ENCODE measurements around the gene KCNQ1OT1. TPM values are rescaled to one million over a fixed set of nuclear protein-coding genes. Genes with fewer than 3 reads are reported as not detected.

Gene KCNQ1OT1
- total RNA-seq, 1 donor from 2014 or later, result 2.3 TPM

DNA sequence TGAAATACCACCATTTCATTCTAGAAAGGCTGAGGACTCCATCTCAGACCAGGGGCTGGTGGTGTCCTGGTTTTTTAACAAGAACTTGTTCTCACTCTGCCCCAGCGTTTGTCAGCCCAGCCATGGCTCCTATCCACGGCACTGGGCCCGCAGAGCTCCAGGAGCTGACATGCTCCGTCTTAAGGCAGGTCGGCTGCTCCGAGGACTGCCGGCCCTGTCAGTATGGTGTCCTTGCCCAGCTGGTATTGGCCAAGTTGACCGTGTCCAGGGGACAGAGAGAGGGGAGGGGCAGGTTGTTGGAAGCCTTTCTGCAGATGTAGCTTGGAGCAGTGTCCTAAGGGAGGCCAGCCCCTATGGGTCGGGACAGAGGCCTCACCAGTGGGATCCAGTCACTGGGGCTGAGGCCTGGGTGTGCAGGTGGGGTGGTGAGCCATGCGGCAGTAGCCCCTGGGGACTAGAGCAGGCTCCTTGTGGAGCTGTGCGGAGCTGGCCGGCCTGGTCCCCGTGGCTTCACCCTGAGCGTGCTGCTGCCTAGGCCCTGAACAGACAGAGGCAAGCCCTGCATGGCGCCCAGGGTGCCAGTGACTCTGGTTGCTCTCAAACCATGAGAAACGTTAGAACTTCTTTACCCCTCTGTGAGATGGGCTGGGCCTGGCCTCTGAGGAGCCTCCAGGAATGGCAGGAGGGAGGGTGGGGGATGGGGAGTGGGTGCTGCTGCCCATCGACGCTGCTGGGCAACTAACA is 39.9 kb upstream of the KCNQ1OT1 start:
- Histone ChIP-seq H3K9me3 (ENCODE audit: low read depth) (no peaks in the 10 kb centered on the region), H4K20me1 (ENCODE audit: low read depth) (no peaks in the 10 kb centered on the region), H3K27ac (no peak overlapping the region), H3K4me3 (no peak overlapping the region), H3K4me2 (no peak overlapping the region), H3K79me2 (ENCODE audit: low read depth) (no peaks in the 10 kb centered on the region), H3K36me3 (no peaks in the 10 kb centered on the region), H2AFZ (replicated peaks) (no peak overlapping the region), H3K4me1 (no peaks in the 10 kb centered on the region), H3F3A (ENCODE audit: low read depth) (no peaks in the 10 kb centered on the region), H3K9ac (no peak overlapping the region), H3K27me3 (peaks cover 4% of the 10 kb centered on the region)
- Mint-ChIP-seq H3K9me3 (no peaks in the 10 kb centered on the region), H3K4me3 (no peak overlapping the region), H3K36me3 (no peaks in the 10 kb centered on the region), H3K27ac (no peak overlapping the region), H3K4me1 (peaks cover 11% of the 10 kb centered on the region), H3K27me3 (ENCODE audit: insufficient read depth, low read depth) (peaks cover 6% of the 10 kb centered on the region)
- no peak for TF ChIP-seq EZH2 (IDR thresholded peaks at IDR 0.05)
- DNase-seq (ENCODE audit: low spot score), result no peak

- peaks cover 15% of the 10 kb centered on the region for H3K4me1 Mint-ChIP-seq
- TF ChIP-seq EZH2 (IDR thresholded peaks at IDR 0.05) (no peak), EZH2phosphoT487 (IDR thresholded peaks at IDR 0.05) (no peak), CTCF (IDR thresholded peaks at IDR 0.05) (no peak)
- no peaks in the 10 kb centered on the region for H3K79me2 ChIP-seq (ENCODE audit: low read depth)
- no peak overlapping the region for H3K4me2 ChIP-seq
- H2AFZ ChIP-seq (replicated peaks), result no peak overlapping the region
- H3K4me3 Mint-ChIP-seq, result no peak overlapping the region
- no peaks in the 10 kb centered on the region for H3F3A ChIP-seq (ENCODE audit: low read depth)
- H3K27ac Mint-ChIP-seq, result no peak overlapping the region
- H3K27me3 Mint-ChIP-seq (ENCODE audit: insufficient read depth, low read depth), result peaks cover 11% of the 10 kb centered on the region
- no peaks in the 10 kb centered on the region for H3K4me1 ChIP-seq
- H3K9ac ChIP-seq, result no peak overlapping the region
- no peaks in the 10 kb centered on the region for H3K9me3 Mint-ChIP-seq
- no peaks in the 10 kb centered on the region for H3K36me3 Mint-ChIP-seq
- no peak overlapping the region for H3K4me3 ChIP-seq
- H3K27me3 ChIP-seq, result no peaks in the 10 kb centered on the region
- no peak for DNase-seq (ENCODE audit: low spot score)
- H3K36me3 ChIP-seq, result no peaks in the 10 kb centered on the region
- H3K27ac ChIP-seq, result no peak overlapping the region
- H3K9me3 ChIP-seq (ENCODE audit: low read depth), result no peaks in the 10 kb centered on the region
- H4K20me1 ChIP-seq (ENCODE audit: low read depth), result no peaks in the 10 kb centered on the region
Observed at GRCh38 chr11:2738551-2739431, 39.0 kb upstream of the KCNQ1OT1 start.

- no peak overlapping the region for H3K4me3 Mint-ChIP-seq
- Histone ChIP-seq H3K36me3 (no peaks in the 10 kb centered on the region), H3K4me1 (no peaks in the 10 kb centered on the region), H3F3A (ENCODE audit: low read depth) (no peaks in the 10 kb centered on the region), H3K27me3 (no peaks in the 10 kb centered on the region), H3K4me2 (no peak overlapping the region), H3K27ac (no peak overlapping the region), H2AFZ (replicated peaks) (no peak overlapping the region), H3K79me2 (ENCODE audit: low read depth) (no peaks in the 10 kb centered on the region), H3K9me3 (ENCODE audit: low read depth) (no peaks in the 10 kb centered on the region), H3K4me3 (no peak overlapping the region), H3K9ac (no peak overlapping the region), H4K20me1 (ENCODE audit: low read depth) (no peaks in the 10 kb centered on the region)
- peaks cover 22% of the 10 kb centered on the region for H3K4me1 Mint-ChIP-seq
- TF ChIP-seq EZH2phosphoT487 (IDR thresholded peaks at IDR 0.05), result no peak
- TF ChIP-seq EZH2 (IDR thresholded peaks at IDR 0.05), result no peak
- TF ChIP-seq CTCF (IDR thresholded peaks at IDR 0.05), result no peak
- H3K27ac Mint-ChIP-seq, result no peak overlapping the region
- H3K9me3 Mint-ChIP-seq, result peaks cover 2% of the 10 kb centered on the region
- H3K27me3 Mint-ChIP-seq (ENCODE audit: insufficient read depth, low read depth), result peaks cover 13% of the 10 kb centered on the region
- no peaks in the 10 kb centered on the region for H3K36me3 Mint-ChIP-seq
- no peak for DNase-seq (ENCODE audit: low spot score)
Observed at GRCh38 chr11:2737866-2738265, 38.1 kb upstream of the KCNQ1OT1 start.
